ENCODE measurements around the gene PPP6R1.

Gene PPP6R1

DNA sequence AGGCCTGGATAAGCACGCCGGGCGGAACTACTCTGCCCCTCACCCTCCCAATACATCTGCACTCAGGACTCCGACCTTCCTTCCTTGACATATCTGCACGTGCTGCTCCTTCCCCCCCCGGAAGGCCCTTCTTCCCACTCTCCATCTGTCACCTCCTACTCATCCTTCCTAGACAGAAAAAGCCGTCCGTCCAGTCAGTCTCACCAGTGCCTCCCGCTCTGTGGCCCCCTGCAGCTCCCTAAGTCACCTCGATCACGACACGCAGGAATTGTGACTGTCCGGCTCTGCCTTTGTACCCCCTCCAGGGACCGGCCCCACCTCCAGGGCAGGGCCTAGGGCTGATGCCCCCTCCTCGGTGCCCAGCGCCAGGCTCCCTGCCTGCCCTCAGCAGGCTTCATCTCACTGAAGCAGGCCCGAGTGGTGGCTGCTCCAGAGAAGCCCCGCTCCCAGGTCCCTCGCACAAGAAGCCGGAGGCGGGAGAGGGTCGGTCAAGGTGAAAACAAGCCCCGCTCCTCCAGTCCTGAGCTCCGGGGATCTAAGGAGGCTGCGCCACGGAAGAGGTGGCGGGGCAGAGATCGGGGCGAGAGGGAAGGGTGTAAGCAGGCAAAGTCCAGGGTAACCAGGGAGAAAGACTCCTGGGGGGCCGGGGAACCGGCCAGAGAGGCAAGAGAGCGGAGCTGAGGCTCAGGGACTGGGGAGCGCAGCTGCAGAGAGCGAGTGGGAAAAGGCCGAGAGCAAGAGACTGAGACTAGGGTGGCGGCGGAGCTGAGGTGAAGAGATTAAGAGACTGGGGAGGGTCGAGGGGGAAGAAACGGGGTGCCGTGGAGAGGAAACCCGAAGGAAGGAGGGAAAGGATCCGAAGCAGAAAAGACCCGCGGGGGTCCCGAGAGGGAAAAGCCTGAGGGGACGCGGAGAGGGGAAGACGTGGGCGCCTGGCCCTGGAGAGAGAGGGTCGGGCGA lies 1.1 kb downstream of the PPP6R1 start:
- no peak for FAIRE-seq
- DNase-seq (ENCODE audit: insufficient read length, low spot score): no peak
- TF ChIP-seq, protein P1, sequence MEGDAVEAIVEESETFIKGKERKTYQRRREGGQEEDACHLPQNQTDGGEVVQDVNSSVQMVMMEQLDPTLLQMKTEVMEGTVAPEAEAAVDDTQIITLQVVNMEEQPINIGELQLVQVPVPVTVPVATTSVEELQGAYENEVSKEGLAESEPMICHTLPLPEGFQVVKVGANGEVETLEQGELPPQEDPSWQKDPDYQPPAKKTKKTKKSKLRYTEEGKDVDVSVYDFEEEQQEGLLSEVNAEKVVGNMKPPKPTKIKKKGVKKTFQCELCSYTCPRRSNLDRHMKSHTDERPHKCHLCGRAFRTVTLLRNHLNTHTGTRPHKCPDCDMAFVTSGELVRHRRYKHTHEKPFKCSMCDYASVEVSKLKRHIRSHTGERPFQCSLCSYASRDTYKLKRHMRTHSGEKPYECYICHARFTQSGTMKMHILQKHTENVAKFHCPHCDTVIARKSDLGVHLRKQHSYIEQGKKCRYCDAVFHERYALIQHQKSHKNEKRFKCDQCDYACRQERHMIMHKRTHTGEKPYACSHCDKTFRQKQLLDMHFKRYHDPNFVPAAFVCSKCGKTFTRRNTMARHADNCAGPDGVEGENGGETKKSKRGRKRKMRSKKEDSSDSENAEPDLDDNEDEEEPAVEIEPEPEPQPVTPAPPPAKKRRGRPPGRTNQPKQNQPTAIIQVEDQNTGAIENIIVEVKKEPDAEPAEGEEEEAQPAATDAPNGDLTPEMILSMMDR (IDR thresholded peaks at IDR 0.05; ENCODE audit: insufficient read depth, missing control alignments): no peak

DNA sequence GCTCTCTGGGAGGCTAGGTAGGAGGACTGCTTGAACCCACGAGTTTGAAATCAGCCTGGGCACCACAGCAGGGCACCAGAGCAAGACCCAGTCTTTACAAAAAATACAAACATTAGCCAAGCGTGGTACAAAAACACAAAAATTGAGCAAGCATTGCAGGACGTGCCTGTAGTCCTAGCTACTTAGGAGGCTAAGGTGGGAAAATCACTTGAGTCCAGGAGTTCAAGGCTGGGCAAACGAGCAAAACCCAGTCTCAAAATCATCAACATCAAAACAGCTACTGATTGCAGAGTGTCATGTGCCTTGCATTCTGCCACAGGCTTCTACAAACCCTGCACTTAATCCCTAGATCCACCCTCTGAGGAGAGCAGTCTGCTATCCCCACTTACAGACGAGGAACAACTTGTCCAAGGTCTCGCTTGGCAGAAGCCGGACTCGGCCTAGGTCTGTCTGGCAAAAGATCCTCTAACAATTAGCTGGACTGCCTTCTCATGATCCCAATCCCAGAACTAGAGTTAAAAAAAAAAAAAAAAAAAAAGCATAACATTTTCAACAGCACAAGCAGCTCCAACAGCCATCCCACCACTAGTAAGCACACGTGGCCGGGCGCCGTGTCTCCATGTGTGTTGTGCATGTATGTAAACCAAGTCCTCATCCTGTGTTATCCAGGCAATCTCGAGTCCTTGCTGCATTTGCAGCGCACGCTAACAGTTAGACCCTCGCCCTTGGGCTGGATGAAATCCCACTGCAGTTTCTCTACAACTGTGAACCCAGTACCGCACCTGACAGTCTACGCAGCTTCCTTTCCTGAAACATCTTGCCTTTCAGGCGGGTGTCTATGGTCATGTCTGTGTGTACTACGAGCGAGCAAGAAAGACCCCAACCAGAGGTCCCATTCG lies 2.0 kb downstream of the PPP6R1 start:
- TF ChIP-seq, protein P1 (IDR thresholded peaks at IDR 0.05; ENCODE audit: insufficient read depth, missing control alignments): no peak
- FAIRE-seq: no peak

DNA sequence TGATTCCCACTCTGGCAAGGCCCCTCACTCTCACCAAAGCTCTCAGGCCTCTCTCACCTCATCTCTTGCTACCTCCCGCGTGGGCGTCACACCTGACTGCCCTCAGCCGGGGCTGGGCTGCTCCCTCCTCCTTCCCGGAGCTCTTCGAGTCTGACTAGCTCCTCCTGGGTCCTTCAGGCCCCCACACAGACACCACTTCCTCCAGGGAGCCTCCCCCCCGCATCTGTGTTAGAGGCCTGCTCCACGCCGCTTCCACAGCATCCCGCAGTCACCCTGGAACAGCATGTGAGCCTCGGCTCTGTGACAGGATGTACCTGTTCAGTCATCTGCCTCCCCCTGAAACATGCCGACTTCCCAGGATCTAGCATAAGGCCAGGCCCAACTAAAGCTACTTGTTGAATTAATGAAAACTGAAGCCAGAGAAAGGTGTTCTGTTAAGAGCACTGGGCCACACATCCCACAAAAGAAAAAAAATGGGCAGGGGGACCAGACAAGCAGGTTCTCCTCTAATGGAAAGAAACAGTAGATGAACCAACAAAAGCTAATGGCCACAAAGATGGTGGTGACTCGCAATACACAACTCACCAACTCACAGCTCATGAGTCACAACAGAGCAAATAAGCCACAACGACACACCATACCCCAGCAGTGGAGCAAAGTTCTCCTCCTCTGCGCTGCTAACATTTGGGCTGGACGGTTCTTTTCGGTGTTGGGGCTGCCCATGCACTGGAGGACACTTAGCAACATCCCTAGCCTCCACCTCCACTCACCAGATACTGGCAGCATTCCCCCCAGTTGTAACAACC lies 3.0 kb downstream of the PPP6R1 start:
- DNase-seq (ENCODE audit: insufficient read length, low spot score): no peak
- TF ChIP-seq, protein P1 (IDR thresholded peaks at IDR 0.05; ENCODE audit: insufficient read depth, missing control alignments): no peak
- FAIRE-seq: no peak

More for the DNA sequence above, 2.0 kb downstream of the PPP6R1 start:
- DNase-seq (ENCODE audit: insufficient read length, low spot score): no peak

DNA sequence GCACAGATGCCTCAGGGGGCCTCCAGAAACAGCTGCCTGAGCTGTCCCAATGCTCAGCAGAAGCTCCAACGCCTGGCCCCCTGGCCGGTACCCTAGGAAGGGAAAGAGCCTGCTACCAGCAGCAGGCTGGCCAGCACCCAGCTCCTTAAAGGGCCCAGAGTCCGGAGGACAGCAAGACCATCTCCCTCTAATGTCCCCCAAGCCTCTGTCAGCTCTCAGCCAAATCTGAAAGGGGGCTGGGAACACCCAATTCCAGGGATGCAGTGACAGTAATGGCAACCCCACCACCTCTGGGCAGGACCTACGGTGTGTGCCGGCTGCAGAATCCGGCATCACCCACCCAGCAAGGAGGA lies 4.2 kb downstream of the PPP6R1 start:
- FAIRE-seq (no peak), DNase-seq (ENCODE audit: insufficient read length, low spot score) (no peak)
- TF ChIP-seq, protein P1 (IDR thresholded peaks at IDR 0.05; ENCODE audit: insufficient read depth, missing control alignments): no peak

DNA sequence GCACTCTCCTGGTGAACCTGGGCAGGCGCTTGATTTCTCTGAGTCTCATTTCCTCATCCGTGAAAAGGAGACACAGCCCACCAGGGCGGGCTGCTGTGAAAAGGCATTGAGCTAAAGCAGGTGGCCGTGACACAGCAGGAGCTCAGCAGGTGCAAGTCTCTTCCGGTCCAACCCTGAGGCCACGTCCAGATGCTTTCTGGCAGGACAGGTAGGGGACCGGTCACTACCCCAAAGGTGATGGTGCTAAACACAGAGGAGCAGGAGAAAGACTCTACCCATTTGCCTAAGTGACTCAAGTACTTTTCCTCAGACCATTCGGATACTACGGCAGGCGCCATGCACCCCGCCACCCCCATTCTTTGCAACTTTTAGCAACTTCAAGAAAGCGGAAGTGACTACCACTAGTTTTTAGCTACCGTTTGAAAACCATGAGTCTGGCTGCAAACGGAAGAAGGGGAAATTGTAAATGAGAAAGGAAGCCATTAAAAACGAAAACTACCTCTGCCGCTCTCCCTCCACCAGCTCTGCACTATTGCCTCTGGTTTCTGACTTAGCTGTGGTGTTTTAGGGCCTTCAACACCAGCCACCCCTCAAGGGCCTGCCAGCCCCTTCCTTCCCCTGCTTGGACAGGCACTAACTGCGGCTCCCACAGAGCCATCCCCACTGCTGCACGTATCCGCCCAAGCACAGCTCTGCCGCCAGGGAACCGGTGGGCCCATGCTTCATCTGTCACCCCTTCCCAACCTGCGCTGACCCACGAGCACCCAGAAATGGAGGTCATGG lies 4.8 kb downstream of the PPP6R1 start:
- FAIRE-seq (no peak), DNase-seq (ENCODE audit: insufficient read length, low spot score) (no peak)
- TF ChIP-seq, protein P1 (IDR thresholded peaks at IDR 0.05; ENCODE audit: insufficient read depth, missing control alignments): no peak

Measured in D721Med (cell line).